ENCODE results near the gene PLCXD1.
"Not testable (repeated sequence)": the region's sequence is repeated elsewhere in the genome, so short reads cannot be mapped to it uniquely, and the experiment has no call there.

The PLCXD1 gene

DNA sequence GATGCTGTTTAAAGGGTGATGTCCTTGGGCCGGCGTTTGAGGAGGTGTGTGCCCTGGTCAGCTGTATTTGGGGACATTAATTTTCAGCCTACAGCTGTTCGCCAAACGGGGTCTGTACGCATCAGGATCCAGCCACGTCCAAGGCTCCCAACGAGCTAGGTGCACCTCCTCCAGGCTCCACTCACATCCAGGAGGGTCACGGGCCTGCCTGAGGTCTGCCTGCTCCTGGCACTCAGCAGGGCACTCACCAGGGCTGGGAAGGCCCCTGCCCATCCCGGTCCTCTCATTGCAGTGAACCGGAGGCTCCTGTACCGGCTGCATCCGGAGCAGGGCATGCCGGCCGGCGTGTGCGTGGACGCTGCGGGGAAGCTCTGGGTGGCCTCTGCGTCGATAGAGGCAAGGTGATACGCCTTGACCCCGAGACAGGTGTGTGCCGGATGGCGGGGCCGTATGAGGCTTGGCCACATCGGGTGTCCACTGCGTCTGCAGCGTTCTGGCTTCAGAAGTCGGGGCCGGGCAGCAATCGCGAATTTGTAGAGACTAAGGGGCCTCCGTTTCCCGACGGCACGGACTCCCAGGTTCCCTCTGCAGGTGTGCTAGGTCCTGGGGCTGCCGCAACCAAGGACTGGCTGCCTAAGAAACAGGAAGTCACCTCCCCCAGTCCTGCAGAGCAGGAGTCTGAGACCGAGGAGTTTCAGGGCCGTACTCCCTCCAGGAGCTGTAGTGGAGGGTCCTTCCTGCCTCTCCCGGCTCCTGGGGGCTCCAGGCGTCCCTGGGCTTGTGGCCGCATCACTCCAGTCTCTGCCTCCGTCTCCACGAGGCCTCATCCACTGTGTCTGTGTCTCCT is 27.5 kb upstream of the PLCXD1 start:
- no peak overlapping the region for H3K4me3 ChIP-seq (ENCODE audit: low read depth, low read length)
- in situ Hi-C loops (cut with HindIII; ENCODE audit: low sequenced_read_pairs), result no loop called here
- DNase-seq (ENCODE audit: low read depth), result no peak
- TF ChIP-seq, protein P1, sequence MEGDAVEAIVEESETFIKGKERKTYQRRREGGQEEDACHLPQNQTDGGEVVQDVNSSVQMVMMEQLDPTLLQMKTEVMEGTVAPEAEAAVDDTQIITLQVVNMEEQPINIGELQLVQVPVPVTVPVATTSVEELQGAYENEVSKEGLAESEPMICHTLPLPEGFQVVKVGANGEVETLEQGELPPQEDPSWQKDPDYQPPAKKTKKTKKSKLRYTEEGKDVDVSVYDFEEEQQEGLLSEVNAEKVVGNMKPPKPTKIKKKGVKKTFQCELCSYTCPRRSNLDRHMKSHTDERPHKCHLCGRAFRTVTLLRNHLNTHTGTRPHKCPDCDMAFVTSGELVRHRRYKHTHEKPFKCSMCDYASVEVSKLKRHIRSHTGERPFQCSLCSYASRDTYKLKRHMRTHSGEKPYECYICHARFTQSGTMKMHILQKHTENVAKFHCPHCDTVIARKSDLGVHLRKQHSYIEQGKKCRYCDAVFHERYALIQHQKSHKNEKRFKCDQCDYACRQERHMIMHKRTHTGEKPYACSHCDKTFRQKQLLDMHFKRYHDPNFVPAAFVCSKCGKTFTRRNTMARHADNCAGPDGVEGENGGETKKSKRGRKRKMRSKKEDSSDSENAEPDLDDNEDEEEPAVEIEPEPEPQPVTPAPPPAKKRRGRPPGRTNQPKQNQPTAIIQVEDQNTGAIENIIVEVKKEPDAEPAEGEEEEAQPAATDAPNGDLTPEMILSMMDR (IDR thresholded peaks at IDR 0.05; ENCODE audit: low read depth, low read length, missing control alignments), result no peak

- no peak overlapping the region for H3K4me3 ChIP-seq (ENCODE audit: low read depth, low read length)
- no peak for DNase-seq (ENCODE audit: low read depth)
- TF ChIP-seq, protein P1 (IDR thresholded peaks at IDR 0.05; ENCODE audit: low read depth, low read length, missing control alignments), result no peak
- in situ Hi-C loops (cut with HindIII; ENCODE audit: low sequenced_read_pairs), result no loop called here
Observed at GRCh38 chrX:254630-255215, 26.5 kb upstream of the PLCXD1 start.

- TF ChIP-seq, protein P1 (IDR thresholded peaks at IDR 0.05; ENCODE audit: low read depth, low read length, missing control alignments), result no peak
- no peak overlapping the region for H3K4me3 ChIP-seq (ENCODE audit: low read depth, low read length)
- in situ Hi-C loops (cut with HindIII; ENCODE audit: low sequenced_read_pairs), result no loop called here
- DNase-seq (ENCODE audit: low read depth), result no peak
Observed at GRCh38 chrX:255923-256331, 25.3 kb upstream of the PLCXD1 start.

DNA sequence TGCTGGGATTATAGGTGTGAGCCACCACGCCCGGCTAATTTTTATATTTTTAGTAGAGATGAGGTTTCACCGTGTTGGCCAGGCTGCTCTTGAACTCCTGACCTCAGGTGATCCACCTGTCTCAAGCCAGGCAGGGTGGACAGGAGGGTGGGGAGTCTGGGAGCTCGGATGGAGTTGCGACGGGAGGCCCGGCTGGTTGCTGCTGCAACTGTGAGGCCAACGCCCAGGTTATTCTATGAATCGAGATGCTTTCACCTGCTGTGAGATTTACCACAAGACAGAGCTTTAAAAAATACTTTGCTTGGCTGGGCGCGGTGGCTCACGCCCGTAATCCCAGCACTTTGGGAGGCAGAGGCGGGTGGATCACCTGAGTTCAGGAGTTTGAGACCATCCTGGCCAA is 24.1 kb upstream of the PLCXD1 start:
- in situ Hi-C loops (cut with HindIII; ENCODE audit: low sequenced_read_pairs); DNase-seq (ENCODE audit: low read depth); H3K4me3 ChIP-seq (ENCODE audit: low read depth, low read length): not testable (repeated sequence)

DNA sequence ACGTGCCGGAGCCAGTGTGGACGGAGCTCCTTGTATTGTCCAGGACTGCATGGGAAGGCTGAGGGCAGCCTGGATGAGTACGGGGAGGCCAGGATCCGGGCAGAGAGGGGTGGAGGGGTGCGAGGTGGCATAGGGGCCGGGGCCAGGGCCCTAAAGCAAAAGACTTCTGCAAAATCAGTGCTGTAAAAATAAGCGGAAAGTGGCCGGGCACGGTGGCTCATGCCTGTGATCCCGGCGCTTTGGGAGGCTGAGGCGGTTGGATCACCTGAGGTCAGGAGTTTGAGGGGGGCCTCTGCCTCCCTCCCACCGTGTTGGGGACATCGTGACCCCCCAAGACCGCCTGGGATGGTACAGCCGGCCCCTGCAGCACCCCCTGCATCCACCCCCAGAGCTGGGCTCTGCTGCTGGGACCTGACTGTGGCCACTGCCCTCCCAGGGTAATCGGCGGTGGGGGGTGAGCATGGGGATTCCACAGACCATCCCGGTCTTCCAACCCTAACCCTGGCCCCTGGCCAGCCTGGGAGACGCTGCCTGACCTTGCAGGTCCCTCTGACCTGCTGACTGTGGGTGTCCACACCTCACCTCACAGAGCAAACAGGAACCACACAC is 23.4 kb upstream of the PLCXD1 start:
- in situ Hi-C loops (cut with HindIII; ENCODE audit: low sequenced_read_pairs), result no loop called here
- DNase-seq (ENCODE audit: low read depth), result no peak
- H3K4me3 ChIP-seq (ENCODE audit: low read depth, low read length), result no peak overlapping the region
- TF ChIP-seq, protein P1 (IDR thresholded peaks at IDR 0.05; ENCODE audit: low read depth, low read length, missing control alignments), result no peak

GRCh38 chrX:258291-259040 is 22.7 kb upstream of the PLCXD1 start:
- no peak overlapping the region for H3K4me3 ChIP-seq (ENCODE audit: low read depth, low read length)
- in situ Hi-C loops (cut with HindIII; ENCODE audit: low sequenced_read_pairs), result no loop called here
- no peak for DNase-seq (ENCODE audit: low read depth)
- TF ChIP-seq, protein P1 (IDR thresholded peaks at IDR 0.05; ENCODE audit: low read depth, low read length, missing control alignments), result no peak

Measured in astrocyte of the cerebellum (primary cell).